Fibroblast of lung (primary cell): ENCODE results near the gene SEC23IP. TPM values are rescaled to one million over a fixed set of nuclear protein-coding genes. Genes with fewer than 3 reads are reported as not detected.

ENCODE experiments used
- DNase-seq, 2 donors: peaks; one replicate each; pipeline versions ENCODE4 v3.0.0 to v3.0.0-alpha.2; 2010; ENCODE audit warnings: low read depth in 2 of 2
- H2AFZ ChIP-seq: 2 replicates; pipeline ENCODE4 v1.5.1; 2012; ENCODE audit warnings: low read length, control low read depth, inconsistent platforms
- H3K27ac ChIP-seq: 2 replicates; pipeline ENCODE4 v1.5.1; 2011; ENCODE audit warnings: low read length, control low read depth; ENCODE audit not compliant: insufficient read depth
- H3K27me3 ChIP-seq: 2 replicates; pipeline ENCODE4 v1.5.1; 2011; ENCODE audit warnings: mild to moderate bottlenecking, low read length; ENCODE audit not compliant: control insufficient read depth, insufficient read depth
- H3K36me3 ChIP-seq: 2 replicates; pipeline ENCODE4 v1.5.1; 2011; ENCODE audit warnings: low read length; ENCODE audit not compliant: control insufficient read depth, insufficient read depth
- H3K4me1 ChIP-seq: 2 replicates; pipeline ENCODE4 v1.5.1; 2011; ENCODE audit warnings: low read length; ENCODE audit not compliant: control insufficient read depth, insufficient read depth; ENCODE audit errors: extremely low read depth
- H3K4me2 ChIP-seq: 2 replicates; pipeline ENCODE4 v1.5.1; 2011; ENCODE audit warnings: low read length, control low read depth; ENCODE audit not compliant: insufficient read depth; ENCODE audit errors: extremely low read depth
- H3K4me3 ChIP-seq, 4 experiments: fragments of 200-600 bp in 1 of 4; sonication (generic) in 1 of 4; replicated peaks in 1 of 4; 2 replicates each; pipeline ENCODE4 v1.5.1; 2011 to 2016; ENCODE audit warnings: low read length in 4 of 4, low read depth in 3 of 4, mild to moderate bottlenecking in 3 of 4, control low read depth in 2 of 4, inconsistent platforms in 1 of 4, mixed read lengths in 1 of 4; ENCODE audit not compliant: insufficient read depth in 1 of 4; ENCODE audit errors: control extremely low read depth in 1 of 4
- H3K79me2 ChIP-seq: 2 replicates; pipeline ENCODE4 v1.5.1; 2012; ENCODE audit warnings: mild to moderate bottlenecking, low read length, inconsistent platforms; ENCODE audit not compliant: control insufficient read depth, insufficient read depth
- H3K9ac ChIP-seq: 2 replicates; pipeline ENCODE4 v1.5.1; 2011; ENCODE audit warnings: mild to moderate bottlenecking, low read length, control low read depth; ENCODE audit not compliant: insufficient read depth
- H3K9me3 ChIP-seq: 2 replicates; pipeline ENCODE4 v1.5.1; 2012; ENCODE audit warnings: low read depth, low read length; ENCODE audit not compliant: control insufficient read depth, insufficient read depth
- H4K20me1 ChIP-seq: 2 replicates; pipeline ENCODE4 v1.5.1; 2011; ENCODE audit warnings: low read length; ENCODE audit not compliant: control insufficient read depth, insufficient read depth; ENCODE audit errors: extremely low read depth
- CTCF ChIP-seq, 2 donors: IDR thresholded peaks in 1 of 2; conservative IDR thresholded peaks in 1 of 2; 1 replicate in 1 of 2; 2 replicates in 1 of 2; pipeline ENCODE4 v1.5.1; 2011 to 2012; ENCODE audit warnings: low read length in 2 of 2, control low read depth in 1 of 2, inconsistent platforms in 1 of 2, low read depth in 1 of 2, mild to moderate bottlenecking in 1 of 2
- EZH2 ChIP-seq: IDR thresholded peaks from 2 replicates; pipeline ENCODE4 v1.5.1; 2012; ENCODE audit warnings: low read length, control low read depth, mild to moderate bottlenecking; ENCODE audit errors: missing control alignments
- polyA plus RNA-seq, 2 donors: library from polyadenylated mRNA; depleted of rRNA in 1 of 2; stranded (reverse) in 1 of 2; unstranded in 1 of 2; fragments of >200 nt; gene quantifications; 2 replicates each; pipeline ENCODE4 v1.2.1, GENCODE V29; 2011 to 2012; ENCODE audit warnings: missing spikeins in 1 of 2
- total RNA-seq: library from RNA; depleted of rRNA; stranded (reverse); fragments of >200 nt; gene quantifications from 2 replicates; pipeline ENCODE4 v1.2.1, GENCODE V29; 2014

The SEC23IP gene
- total and polyA plus RNA-seq, 2 donors (not counting 1 experiment from before 2014, with no cell fraction given) = 16.3 to 47.1 TPM

GRCh38 chr10:119981826-119982225 lies 89.3 kb downstream of the SEC23IP start:
- Histone ChIP-seq H2AFZ (no peak overlapping the region), H3K27me3 (no peaks in the 10 kb centered on the region), H4K20me1 (no peaks in the 10 kb centered on the region), H3K79me2 (no peaks in the 10 kb centered on the region), H3K36me3 (no peaks in the 10 kb centered on the region), H3K27ac (no peak overlapping the region), H3K9ac (no peak overlapping the region), H3K4me3 (no peak overlapping the region), H3K4me2 (no peak overlapping the region), H3K4me1 (no peaks in the 10 kb centered on the region), H3K9me3 (no peaks in the 10 kb centered on the region)
- TF ChIP-seq EZH2 = no peak
- no peak for TF ChIP-seq CTCF (conservative IDR thresholded peaks at IDR 0.05 in 1 of 2, IDR thresholded peaks at IDR 0.05 in 1 of 2; ENCODE audit: low read depth in 1 of 2, low read length in 2 of 2)
- no peak for DNase-seq

- Histone ChIP-seq H3K4me1 (no peaks in the 10 kb centered on the region), H3K9ac (no peak overlapping the region), H3K9me3 (no peaks in the 10 kb centered on the region), H2AFZ (no peak overlapping the region), H3K4me3 (no peak overlapping the region), H3K27ac (no peak overlapping the region), H3K4me2 (no peak overlapping the region), H3K79me2 (no peaks in the 10 kb centered on the region), H3K36me3 (no peaks in the 10 kb centered on the region), H4K20me1 (no peaks in the 10 kb centered on the region), H3K27me3 (no peaks in the 10 kb centered on the region)
- TF ChIP-seq EZH2 (no peak), CTCF (conservative IDR thresholded peaks at IDR 0.05 in 1 of 2, IDR thresholded peaks at IDR 0.05 in 1 of 2; ENCODE audit: low read depth in 1 of 2, low read length in 2 of 2) (no peak)
- DNase-seq = no peak
These were observed 95.8 kb downstream of the SEC23IP start for GRCh38 chr10:119988333-119988732.

- Histone ChIP-seq H2AFZ (no peak overlapping the region), H3K4me1 (no peaks in the 10 kb centered on the region), H3K9ac (no peak overlapping the region), H3K27ac (no peak overlapping the region), H3K4me3 (no peak overlapping the region), H3K4me2 (no peak overlapping the region), H3K27me3 (no peaks in the 10 kb centered on the region), H3K36me3 (no peaks in the 10 kb centered on the region), H3K9me3 (no peaks in the 10 kb centered on the region), H3K79me2 (no peaks in the 10 kb centered on the region), H4K20me1 (no peaks in the 10 kb centered on the region)
- no peak for DNase-seq
- TF ChIP-seq EZH2 (no peak), CTCF (conservative IDR thresholded peaks at IDR 0.05 in 1 of 2, IDR thresholded peaks at IDR 0.05 in 1 of 2; ENCODE audit: low read depth in 1 of 2, low read length in 2 of 2) (no peak)
These were observed 97.4 kb downstream of the SEC23IP start for GRCh38 chr10:119989966-119990365.
